Muscle layer of colon (tissue), 2 donors: ENCODE data around the gene ERBB2.
"Not testable (repeated sequence)": the region's sequence is repeated elsewhere in the genome, so short reads cannot be mapped to it uniquely, and the experiment has no call there.

Source experiments
- H3K27ac ChIP-seq: one replicate; pipeline ENCODE4 v1.7.0; 2013; ENCODE audit warnings: low read depth, mild to moderate bottlenecking, low read length, moderate library complexity
- H3K27me3 ChIP-seq, 2 donors: one replicate each; pipeline ENCODE4 v1.7.0; 2013; ENCODE audit warnings: low read length in 2 of 2, mild to moderate bottlenecking in 2 of 2; ENCODE audit not compliant: insufficient read depth in 2 of 2, control insufficient read depth in 1 of 2
- H3K36me3 ChIP-seq: one replicate; pipeline ENCODE4 v1.7.0; 2013; ENCODE audit warnings: mild to moderate bottlenecking, low read length; ENCODE audit not compliant: insufficient read depth
- H3K4me1 ChIP-seq: one replicate; pipeline ENCODE4 v1.7.0; 2013; ENCODE audit warnings: mild to moderate bottlenecking, low read length; ENCODE audit not compliant: insufficient read depth
- H3K4me3 ChIP-seq, 2 donors: one replicate each; pipeline ENCODE4 v1.7.0; 2013; ENCODE audit warnings: low read length in 2 of 2, low read depth in 1 of 2, mild to moderate bottlenecking in 1 of 2, moderate library complexity in 1 of 2
- H3K9ac ChIP-seq: one replicate; pipeline ENCODE4 v1.7.0; 2013; ENCODE audit warnings: low read length
- H3K9me3 ChIP-seq: one replicate; pipeline ENCODE4 v1.7.0; 2013; ENCODE audit warnings: mild to moderate bottlenecking, low read length
- donor health status: abdominal sarcoma.
- donor health status: Adenocarcinoma of cecum.

ERBB2 gene

GRCh38 chr17:39687546-39688474 is 12.1 kb upstream of the ERBB2 start, which contains the start of gene PGAP3:
Gene PGAP3 (minus strand): TSS chr17:39688057. CDS start chr17:39688014, 43 bp downstream.
- Histone ChIP-seq H3K27me3 (no peaks in the 10 kb centered on the region), H3K9ac (peak within 1 kb of the TSS; percentile 58), H3K4me1 (peaks cover 15% of the 10 kb centered on the region), H3K27ac (peak within 1 kb of the TSS; percentile 81), H3K4me3 (peak within 1 kb of the TSS; percentile 91 to 95), H3K36me3 (peaks cover 14% of the 10 kb centered on the region), H3K9me3 (no peaks in the 10 kb centered on the region)

- Histone ChIP-seq H3K27ac (peak overlapping the region; percentile 81), H3K9me3 (no peaks in the 10 kb centered on the region), H3K4me3 (peak overlapping the region; percentile 91 to 95), H3K27me3 (no peaks in the 10 kb centered on the region), H3K4me1 (peaks cover 15% of the 10 kb centered on the region), H3K9ac (no peak overlapping the region), H3K36me3 (peaks cover 11% of the 10 kb centered on the region)
Measured at GRCh38 chr17:39688475-39688835, 11.4 kb upstream of the ERBB2 start.

GRCh38 chr17:39688945-39689344 is 10.9 kb upstream of the ERBB2 start:
- peak overlapping the region in 1 of 2 donors; percentile 91 for H3K4me3 ChIP-seq
- no peak overlapping the region for H3K9ac ChIP-seq
- H3K36me3 ChIP-seq, result peaks cover 9% of the 10 kb centered on the region
- H3K27ac ChIP-seq, result no peak overlapping the region
- H3K27me3 ChIP-seq, result no peaks in the 10 kb centered on the region
- no peaks in the 10 kb centered on the region for H3K9me3 ChIP-seq
- peaks cover 15% of the 10 kb centered on the region for H3K4me1 ChIP-seq

- Histone ChIP-seq H3K36me3 (no peaks in the 10 kb centered on the region), H3K4me1 (peaks cover 6% of the 10 kb centered on the region), H3K9me3 (no peaks in the 10 kb centered on the region), H3K9ac (no peak overlapping the region), H3K27ac (no peak overlapping the region), H3K4me3 (no peak overlapping the region), H3K27me3 (no peaks in the 10 kb centered on the region)
Measured at GRCh38 chr17:39694593-39694992, 5.3 kb upstream of the ERBB2 start.

- no peak overlapping the region for H3K27ac ChIP-seq
Measured at GRCh38 chr17:39695089-39695474, 4.8 kb upstream of the ERBB2 start.

GRCh38 chr17:39696731-39697130 is 3.1 kb upstream of the ERBB2 start:
- Histone ChIP-seq H3K36me3 (no peaks in the 10 kb centered on the region), H3K27me3 (no peaks in the 10 kb centered on the region), H3K9me3 (no peaks in the 10 kb centered on the region), H3K9ac (no peak overlapping the region), H3K4me1 (peaks cover 13% of the 10 kb centered on the region), H3K27ac (no peak overlapping the region), H3K4me3 (no peak overlapping the region)

More at GRCh38 chr17:39695089-39695474, 4.8 kb upstream of the ERBB2 start:
- Histone ChIP-seq H3K27me3 (no peaks in the 10 kb centered on the region), H3K4me3 (no peak overlapping the region), H3K36me3 (no peaks in the 10 kb centered on the region), H3K4me1 (peaks cover 6% of the 10 kb centered on the region), H3K9me3 (no peaks in the 10 kb centered on the region), H3K9ac (no peak overlapping the region)

GRCh38 chr17:39697961-39698360 is 1.9 kb upstream of the ERBB2 start:
- Histone ChIP-seq H3K27me3 (no peaks in the 10 kb centered on the region), H3K4me1 (peaks cover 13% of the 10 kb centered on the region), H3K36me3 (no peaks in the 10 kb centered on the region), H3K4me3 (no peak overlapping the region), H3K9ac (no peak overlapping the region), H3K9me3 (no peaks in the 10 kb centered on the region), H3K27ac (no peak overlapping the region)

GRCh38 chr17:39699157-39699817 is 577 bp upstream of the ERBB2 start:
- Histone ChIP-seq H3K9ac (peak overlapping the region; percentile 7), H3K27ac (peak overlapping the region; percentile 86)

GRCh38 chr17:39700148-39700987 is 504 bp downstream of the ERBB2 start:
- peak overlapping the region; percentile 67 to 87 for H3K4me3 ChIP-seq
- peak overlapping the region; percentile 86 for H3K27ac ChIP-seq
- peaks cover 21% of the 10 kb centered on the region for H3K4me1 ChIP-seq
- H3K9me3 ChIP-seq, result no peaks in the 10 kb centered on the region
- H3K27me3 ChIP-seq, result no peaks in the 10 kb centered on the region
- H3K9ac ChIP-seq, result peak overlapping the region; percentile 7
- no peaks in the 10 kb centered on the region for H3K36me3 ChIP-seq

More at GRCh38 chr17:39699157-39699817, 577 bp upstream of the ERBB2 start:
- H3K36me3 ChIP-seq, H3K9me3 ChIP-seq, H3K27me3 ChIP-seq: not testable (repeated sequence)
- H3K4me3 ChIP-seq, result peak overlapping the region; percentile 67 to 87
- H3K4me1 ChIP-seq, result peaks cover 13% of the 10 kb centered on the region

GRCh38 chr17:39701012-39701783 is 1.3 kb downstream of the ERBB2 start:
- H3K36me3 ChIP-seq, result no peaks in the 10 kb centered on the region
- no peak overlapping the region for H3K27ac ChIP-seq
- H3K9ac ChIP-seq, result peak overlapping the region; percentile 7
- peaks cover 21% of the 10 kb centered on the region for H3K4me1 ChIP-seq
- no peaks in the 10 kb centered on the region for H3K27me3 ChIP-seq
- H3K9me3 ChIP-seq, result no peaks in the 10 kb centered on the region
- H3K4me3 ChIP-seq, result peak overlapping the region; percentile 67 to 87
